ENCODE data around the gene HDAC4. TPM values are rescaled to one million over a fixed set of nuclear protein-coding genes. Genes with fewer than 3 reads are reported as not detected.

HDAC4 gene
- polyA plus RNA-seq, 1 donor (not counting 4 experiments of a cell fraction or from before 2014, with no cell fraction given) = 2.9 TPM

GRCh38 chr2:239193925-239194677 lies 206.7 kb downstream of the HDAC4 start:
- Histone ChIP-seq H3K9me1 (ENCODE audit: control insufficient read depth, extremely low read depth, insufficient read depth, low read length) (no peaks in the 10 kb centered on the region), H3K9me3 (ENCODE audit: control insufficient read depth, low read depth, low read length) (peaks cover 4% of the 10 kb centered on the region), H3K4me1 (ENCODE audit: control insufficient read depth, extremely low read depth, insufficient read depth, low read length) (no peaks in the 10 kb centered on the region), H3K36me3 (ENCODE audit: control insufficient read depth in 2 of 2, extremely low read depth in 1 of 2, insufficient read depth in 2 of 2, low read length in 2 of 2) (peaks cover 0 to 2% of the 10 kb centered on the region in 2 experiments), H3K4me2 (ENCODE audit: control insufficient read depth, extremely low read depth, insufficient read depth, low read depth, low read length) (no peak overlapping the region), H2AFZ (ENCODE audit: control insufficient read depth, low read length) (no peak overlapping the region), H3K27me3 (ENCODE audit: control insufficient read depth, extremely low read depth, insufficient read depth, low read length) (no peaks in the 10 kb centered on the region), H3K27ac (ENCODE audit: control insufficient read depth, insufficient read depth, low read length) (no peak overlapping the region), H3K4me3 (ENCODE audit: control insufficient read depth in 2 of 3, extremely low read depth in 1 of 3, insufficient read depth in 2 of 3, low read depth in 1 of 3, low read length in 3 of 3) (no peak overlapping the region), H3K9ac (ENCODE audit: control insufficient read depth, extremely low read depth, insufficient read depth, low read length) (no peak overlapping the region), H3K79me2 (ENCODE audit: control insufficient read depth, insufficient read depth, low read length) (no peaks in the 10 kb centered on the region), H4K20me1 (ENCODE audit: control insufficient read depth, extremely low read depth, insufficient read depth, low read length) (no peaks in the 10 kb centered on the region)
- dilution Hi-C loops (cut with MboI; ENCODE audit: extremely low pct_ligation_motif_present, low sequenced_read_pairs) = no loop called here
- TF ChIP-seq, protein P1, sequence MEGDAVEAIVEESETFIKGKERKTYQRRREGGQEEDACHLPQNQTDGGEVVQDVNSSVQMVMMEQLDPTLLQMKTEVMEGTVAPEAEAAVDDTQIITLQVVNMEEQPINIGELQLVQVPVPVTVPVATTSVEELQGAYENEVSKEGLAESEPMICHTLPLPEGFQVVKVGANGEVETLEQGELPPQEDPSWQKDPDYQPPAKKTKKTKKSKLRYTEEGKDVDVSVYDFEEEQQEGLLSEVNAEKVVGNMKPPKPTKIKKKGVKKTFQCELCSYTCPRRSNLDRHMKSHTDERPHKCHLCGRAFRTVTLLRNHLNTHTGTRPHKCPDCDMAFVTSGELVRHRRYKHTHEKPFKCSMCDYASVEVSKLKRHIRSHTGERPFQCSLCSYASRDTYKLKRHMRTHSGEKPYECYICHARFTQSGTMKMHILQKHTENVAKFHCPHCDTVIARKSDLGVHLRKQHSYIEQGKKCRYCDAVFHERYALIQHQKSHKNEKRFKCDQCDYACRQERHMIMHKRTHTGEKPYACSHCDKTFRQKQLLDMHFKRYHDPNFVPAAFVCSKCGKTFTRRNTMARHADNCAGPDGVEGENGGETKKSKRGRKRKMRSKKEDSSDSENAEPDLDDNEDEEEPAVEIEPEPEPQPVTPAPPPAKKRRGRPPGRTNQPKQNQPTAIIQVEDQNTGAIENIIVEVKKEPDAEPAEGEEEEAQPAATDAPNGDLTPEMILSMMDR (optimal IDR thresholded peaks at IDR 0.05 in 1 of 3, IDR thresholded peaks at IDR 0.05 in 1 of 3, conservative IDR thresholded peaks at IDR 0.05 in 1 of 3; ENCODE audit: extremely low read depth in 1 of 3, insufficient read depth in 2 of 3, low read length in 3 of 3) = peak in 2 of 3 experiments; percentile 12 to 46
- no peak for TF ChIP-seq EZH2 (IDR thresholded peaks at IDR 0.05; ENCODE audit: low read length)
- no peak for FAIRE-seq
- no peak for DNase-seq (ENCODE audit: low read depth, low spot score)

DNA sequence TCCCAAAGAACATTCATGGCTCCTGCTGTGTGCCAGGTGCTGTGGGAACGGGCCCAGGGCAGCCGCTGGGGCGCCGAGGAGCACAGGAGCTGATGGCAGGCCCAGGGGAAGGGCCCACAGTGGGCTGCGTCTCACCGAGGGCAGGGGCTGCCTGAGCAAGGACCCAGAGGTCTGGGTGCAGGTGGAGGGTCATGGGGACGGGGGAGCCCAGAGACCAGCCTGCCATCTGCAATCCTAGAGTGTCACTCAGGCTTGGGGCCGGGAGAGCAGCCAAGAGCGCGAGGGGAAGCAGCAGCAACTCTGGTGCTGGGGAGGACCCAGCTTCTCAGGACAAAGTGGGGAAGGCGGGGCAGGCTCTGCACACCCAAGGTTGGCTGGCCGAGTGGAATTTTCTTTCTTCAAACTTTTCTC lies 207.4 kb downstream of the HDAC4 start:
- Histone ChIP-seq H2AFZ (ENCODE audit: control insufficient read depth, low read length) (no peak overlapping the region), H3K9me3 (ENCODE audit: control insufficient read depth, low read depth, low read length) (peaks cover 4% of the 10 kb centered on the region), H3K36me3 (ENCODE audit: control insufficient read depth in 2 of 2, extremely low read depth in 1 of 2, insufficient read depth in 2 of 2, low read length in 2 of 2) (peaks cover 0 to 5% of the 10 kb centered on the region in 2 experiments), H4K20me1 (ENCODE audit: control insufficient read depth, extremely low read depth, insufficient read depth, low read length) (no peaks in the 10 kb centered on the region), H3K9me1 (ENCODE audit: control insufficient read depth, extremely low read depth, insufficient read depth, low read length) (no peaks in the 10 kb centered on the region), H3K4me3 (ENCODE audit: control insufficient read depth in 2 of 3, extremely low read depth in 1 of 3, insufficient read depth in 2 of 3, low read depth in 1 of 3, low read length in 3 of 3) (no peak overlapping the region), H3K27me3 (ENCODE audit: control insufficient read depth, extremely low read depth, insufficient read depth, low read length) (no peaks in the 10 kb centered on the region), H3K4me1 (ENCODE audit: control insufficient read depth, extremely low read depth, insufficient read depth, low read length) (no peaks in the 10 kb centered on the region), H3K9ac (ENCODE audit: control insufficient read depth, extremely low read depth, insufficient read depth, low read length) (no peak overlapping the region), H3K79me2 (ENCODE audit: control insufficient read depth, insufficient read depth, low read length) (no peaks in the 10 kb centered on the region), H3K27ac (ENCODE audit: control insufficient read depth, insufficient read depth, low read length) (no peak overlapping the region), H3K4me2 (ENCODE audit: control insufficient read depth, extremely low read depth, insufficient read depth, low read depth, low read length) (no peak overlapping the region)
- FAIRE-seq (no peak), DNase-seq (ENCODE audit: low read depth, low spot score) (no peak)
- dilution Hi-C loops (cut with MboI; ENCODE audit: extremely low pct_ligation_motif_present, low sequenced_read_pairs) = no loop called here
- TF ChIP-seq EZH2 (IDR thresholded peaks at IDR 0.05; ENCODE audit: low read length) = no peak
- TF ChIP-seq, protein P1 (optimal IDR thresholded peaks at IDR 0.05 in 1 of 3, IDR thresholded peaks at IDR 0.05 in 1 of 3, conservative IDR thresholded peaks at IDR 0.05 in 1 of 3; ENCODE audit: extremely low read depth in 1 of 3, insufficient read depth in 2 of 3, low read length in 3 of 3) = no peak
